ENCODE measurements around the gene RGL1. TPM values are rescaled to one million over a fixed set of nuclear protein-coding genes. Genes with fewer than 3 reads are reported as not detected.
"Not testable (repeated sequence)": the region's sequence is repeated elsewhere in the genome, so short reads cannot be mapped to it uniquely, and the experiment has no call there.

The RGL1 gene
- total RNA-seq, 4 donors from 2014 or later: 10.6 to 13.8 (median 11.3) TPM

DNA sequence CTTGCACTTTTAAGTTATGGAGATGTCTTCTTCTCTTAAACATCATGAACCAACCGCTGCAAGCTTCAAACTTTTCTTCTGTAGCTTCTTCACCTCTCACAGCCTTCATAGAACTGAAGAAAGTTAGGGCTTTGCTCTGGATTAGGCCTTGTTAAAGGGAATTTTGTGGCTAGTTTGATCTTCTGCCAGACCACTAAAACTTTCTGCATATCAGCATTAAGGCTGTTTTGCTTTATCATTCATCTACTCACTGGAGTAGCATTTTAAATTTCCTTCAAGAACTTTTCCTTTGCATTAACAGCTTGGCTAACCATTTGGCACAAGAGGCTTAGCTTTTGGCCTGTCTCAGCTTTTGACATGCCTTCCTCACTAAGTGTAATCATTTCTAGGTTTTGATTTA is 43.0 kb upstream of the RGL1 start:
- H3K36me3 ChIP-seq: no peaks in the 10 kb centered on the region
- H3K27ac ChIP-seq: no peak overlapping the region
- no peaks in the 10 kb centered on the region for H3K4me1 ChIP-seq
- no peaks in the 10 kb centered on the region for H3K27me3 ChIP-seq
- no peak for DNase-seq (ENCODE audit: low spot score in 2 of 2)
- 100% methylated on average over 1 of the region's 1 CpG for WGBS
- no peak for TF ChIP-seq POLR2A (IDR thresholded peaks at IDR 0.05)
- TF ChIP-seq EP300 (IDR thresholded peaks at IDR 0.05): no peak
- TF ChIP-seq, protein P1, sequence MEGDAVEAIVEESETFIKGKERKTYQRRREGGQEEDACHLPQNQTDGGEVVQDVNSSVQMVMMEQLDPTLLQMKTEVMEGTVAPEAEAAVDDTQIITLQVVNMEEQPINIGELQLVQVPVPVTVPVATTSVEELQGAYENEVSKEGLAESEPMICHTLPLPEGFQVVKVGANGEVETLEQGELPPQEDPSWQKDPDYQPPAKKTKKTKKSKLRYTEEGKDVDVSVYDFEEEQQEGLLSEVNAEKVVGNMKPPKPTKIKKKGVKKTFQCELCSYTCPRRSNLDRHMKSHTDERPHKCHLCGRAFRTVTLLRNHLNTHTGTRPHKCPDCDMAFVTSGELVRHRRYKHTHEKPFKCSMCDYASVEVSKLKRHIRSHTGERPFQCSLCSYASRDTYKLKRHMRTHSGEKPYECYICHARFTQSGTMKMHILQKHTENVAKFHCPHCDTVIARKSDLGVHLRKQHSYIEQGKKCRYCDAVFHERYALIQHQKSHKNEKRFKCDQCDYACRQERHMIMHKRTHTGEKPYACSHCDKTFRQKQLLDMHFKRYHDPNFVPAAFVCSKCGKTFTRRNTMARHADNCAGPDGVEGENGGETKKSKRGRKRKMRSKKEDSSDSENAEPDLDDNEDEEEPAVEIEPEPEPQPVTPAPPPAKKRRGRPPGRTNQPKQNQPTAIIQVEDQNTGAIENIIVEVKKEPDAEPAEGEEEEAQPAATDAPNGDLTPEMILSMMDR (IDR thresholded peaks at IDR 0.05): no peak
- TF ChIP-seq POLR2AphosphoS5 (IDR thresholded peaks at IDR 0.05): no peak
- no peaks in the 10 kb centered on the region for H3K9me3 ChIP-seq
- H3K4me3 ChIP-seq: no peak overlapping the region

DNA sequence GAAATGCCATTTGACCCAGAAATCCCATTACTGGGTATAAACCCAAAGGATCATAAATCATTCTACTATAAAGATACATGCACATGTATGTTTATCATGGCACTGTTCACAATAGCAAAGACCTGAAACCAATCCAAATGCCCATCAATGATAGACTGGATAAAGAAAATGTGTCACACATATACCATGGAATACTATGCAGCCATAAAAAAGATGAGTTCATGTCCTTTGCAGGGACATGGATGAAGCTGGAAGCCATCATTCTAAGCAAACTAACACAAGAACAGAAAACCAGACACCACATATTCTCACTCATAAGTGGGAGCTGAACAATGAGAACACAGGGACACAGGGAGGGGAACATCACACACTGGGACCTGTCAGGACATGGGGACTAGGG is 42.1 kb upstream of the RGL1 start:
- not testable (repeated sequence) for DNase-seq (ENCODE audit: low spot score in 2 of 2); H3K36me3 ChIP-seq; H3K4me1 ChIP-seq; H3K27me3 ChIP-seq; H3K27ac ChIP-seq; H3K4me3 ChIP-seq; H3K9me3 ChIP-seq

DNA sequence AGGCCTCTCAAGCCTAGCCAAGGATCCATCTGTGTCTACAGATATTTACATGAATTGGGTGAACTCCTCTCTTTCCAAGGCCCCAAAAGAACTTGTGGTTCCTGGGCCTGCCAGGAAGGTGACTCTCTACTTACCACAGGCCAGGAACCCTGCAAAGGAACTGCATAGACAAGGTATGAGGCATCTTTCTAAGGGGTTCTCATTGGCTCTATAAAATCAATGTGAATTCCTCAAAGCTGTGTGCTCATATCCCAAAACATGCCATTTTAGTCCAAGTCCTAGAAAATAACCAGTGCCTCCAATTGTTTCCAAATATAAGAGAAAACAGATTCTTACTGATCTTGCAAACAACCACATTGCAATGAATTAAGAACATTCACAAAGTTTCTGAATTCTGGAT is 39.9 kb upstream of the RGL1 start:
- no peaks in the 10 kb centered on the region for H3K4me1 ChIP-seq
- H3K4me3 ChIP-seq: no peak overlapping the region
- TF ChIP-seq POLR2AphosphoS5 (IDR thresholded peaks at IDR 0.05) (no peak), POLR2A (IDR thresholded peaks at IDR 0.05) (no peak), EP300 (IDR thresholded peaks at IDR 0.05) (no peak)
- TF ChIP-seq, protein P1 (IDR thresholded peaks at IDR 0.05): no peak
- H3K27me3 ChIP-seq: no peaks in the 10 kb centered on the region
- no peak for DNase-seq (ENCODE audit: low spot score in 2 of 2)
- H3K27ac ChIP-seq: no peak overlapping the region
- peaks cover 2% of the 10 kb centered on the region for H3K9me3 ChIP-seq
- no peaks in the 10 kb centered on the region for H3K36me3 ChIP-seq

DNA sequence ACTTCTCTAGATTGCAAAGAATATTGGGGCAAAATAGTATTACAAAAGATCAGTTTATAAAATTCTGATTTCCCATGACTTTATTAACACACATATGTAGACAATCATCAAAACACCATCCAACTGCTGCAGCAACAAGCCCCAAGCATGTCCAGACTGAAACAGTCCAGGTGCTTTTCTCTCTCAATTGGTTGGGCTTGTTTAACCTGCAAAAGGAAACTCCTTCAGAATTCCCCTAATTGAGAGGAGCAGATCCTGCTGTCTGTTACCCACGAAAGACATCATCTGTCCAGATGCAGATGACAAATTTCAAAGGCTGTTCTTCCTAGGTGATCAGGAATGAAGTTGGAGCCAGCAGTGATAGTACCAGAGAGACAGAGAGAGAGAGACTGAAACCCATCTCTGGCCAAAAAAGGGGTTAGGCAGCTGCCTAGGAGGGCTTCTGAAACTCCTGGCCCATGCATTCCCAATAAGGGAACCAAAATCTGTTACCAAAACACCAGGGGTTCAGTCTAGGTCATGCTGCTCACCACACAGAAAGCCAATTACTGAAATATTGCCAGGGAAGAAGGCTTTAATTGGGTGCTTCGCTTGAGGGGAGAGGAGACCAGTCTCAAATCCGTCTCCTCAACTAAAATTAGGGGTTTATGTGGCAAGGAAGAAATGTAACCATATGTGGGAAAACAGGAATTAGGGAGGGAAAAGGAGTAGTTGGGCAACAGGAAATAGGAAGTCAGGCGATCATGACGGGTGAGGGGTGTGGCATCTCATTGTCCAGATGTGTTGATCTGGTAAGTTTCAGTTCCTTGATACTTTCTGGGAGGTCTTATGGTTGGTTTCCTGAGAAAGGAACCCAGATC is 34.7 kb upstream of the RGL1 start:
- no peak overlapping the region for H3K4me3 ChIP-seq
- no peak for TF ChIP-seq POLR2A (IDR thresholded peaks at IDR 0.05)
- H3K36me3 ChIP-seq: no peaks in the 10 kb centered on the region
- H3K27ac ChIP-seq: no peak overlapping the region
- H3K9me3 ChIP-seq: peaks cover 7% of the 10 kb centered on the region
- no peaks in the 10 kb centered on the region for H3K27me3 ChIP-seq
- 64% methylated on average over 5 of the region's 5 CpGs for WGBS
- H3K4me1 ChIP-seq: no peaks in the 10 kb centered on the region
- DNase-seq (ENCODE audit: low spot score in 2 of 2): no peak

DNA sequence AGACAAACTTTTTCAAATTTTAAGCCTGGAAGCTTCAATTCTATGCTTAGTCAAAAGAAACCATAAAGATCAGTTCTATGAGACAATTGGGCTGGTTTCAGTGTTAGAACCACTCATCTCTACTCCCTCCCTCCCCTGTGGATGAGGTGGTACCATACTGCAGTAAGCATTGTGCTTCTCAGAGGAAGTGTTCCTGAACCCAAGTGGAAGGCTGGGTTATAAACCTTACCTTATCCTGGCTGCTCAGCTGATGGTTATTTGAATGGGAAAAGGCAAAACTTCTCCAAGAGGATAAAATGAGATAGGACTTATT is 34.1 kb upstream of the RGL1 start:
- Histone ChIP-seq H3K9me3 (peaks cover 7% of the 10 kb centered on the region), H3K36me3 (no peaks in the 10 kb centered on the region), H3K4me3 (no peak overlapping the region), H3K27ac (no peak overlapping the region), H3K27me3 (no peaks in the 10 kb centered on the region), H3K4me1 (no peaks in the 10 kb centered on the region)
- TF ChIP-seq, protein P1 (IDR thresholded peaks at IDR 0.05): no peak
- no peak for TF ChIP-seq EP300 (IDR thresholded peaks at IDR 0.05)
- no peak for TF ChIP-seq POLR2AphosphoS5 (IDR thresholded peaks at IDR 0.05)
- no peak for TF ChIP-seq POLR2A (IDR thresholded peaks at IDR 0.05)
- no peak for DNase-seq (ENCODE audit: low spot score in 2 of 2)

DNA sequence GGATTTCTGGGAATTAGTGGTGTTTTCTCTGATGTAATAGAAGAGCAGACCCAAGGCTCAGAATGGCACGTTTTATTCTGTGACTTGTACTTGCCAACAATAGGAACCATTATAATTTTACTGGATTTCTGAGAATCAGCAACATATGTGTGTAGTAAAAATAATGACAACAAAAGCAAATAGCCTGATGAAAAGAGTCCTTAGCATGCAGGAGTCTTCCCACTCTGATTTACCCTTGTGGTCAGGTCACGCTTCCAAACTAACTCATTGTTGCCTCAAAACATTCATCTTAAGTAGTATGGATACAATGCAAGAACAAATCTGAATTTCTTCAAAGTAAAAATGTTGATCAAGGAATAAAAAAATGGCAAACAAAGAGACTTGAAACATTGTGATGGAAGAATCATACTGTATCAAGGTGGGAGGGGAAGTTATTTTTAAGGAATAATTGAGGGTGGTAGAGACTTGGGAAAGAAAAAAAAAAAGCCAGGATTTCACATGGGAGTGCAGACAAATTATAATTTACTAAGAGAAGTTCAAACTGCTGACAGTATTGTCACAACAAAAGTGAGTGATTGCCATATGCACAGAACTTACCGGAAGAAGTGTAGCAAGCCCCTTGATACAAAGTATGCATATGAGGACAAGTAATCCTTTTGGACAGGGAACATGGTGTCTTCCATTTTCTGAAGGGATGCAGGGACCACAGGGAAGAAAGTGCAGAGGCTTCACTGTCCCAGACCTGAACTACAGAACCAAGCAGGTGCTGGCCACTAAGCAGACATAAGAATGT is 31.2 kb upstream of the RGL1 start:
- no peaks in the 10 kb centered on the region for H3K36me3 ChIP-seq
- H3K4me1 ChIP-seq: no peaks in the 10 kb centered on the region
- no peak for TF ChIP-seq EP300 (IDR thresholded peaks at IDR 0.05)
- no peak for TF ChIP-seq POLR2A (IDR thresholded peaks at IDR 0.05)
- TF ChIP-seq, protein P1 (IDR thresholded peaks at IDR 0.05): no peak
- TF ChIP-seq POLR2AphosphoS5 (IDR thresholded peaks at IDR 0.05): no peak
- H3K27me3 ChIP-seq: no peaks in the 10 kb centered on the region
- no peak overlapping the region for H3K27ac ChIP-seq
- H3K4me3 ChIP-seq: no peak overlapping the region
- no peak for DNase-seq (ENCODE audit: low spot score in 2 of 2)
- 68% methylated on average over 3 of the region's 3 CpGs for WGBS
- H3K9me3 ChIP-seq: peaks cover 7% of the 10 kb centered on the region
